GM12892 (cell line): ENCODE results near the gene DPYD.

Experiments used
- POLR2A ChIP-seq: IDR thresholded peaks from 2 replicates; pipeline ENCODE4 v1.6.1; 2011; ENCODE audit warnings: low read depth, low read length, control low read depth
- TAF1 ChIP-seq: IDR thresholded peaks from 2 replicates; pipeline ENCODE4 v1.6.1; 2011; ENCODE audit warnings: low read depth, mild to moderate bottlenecking, control low read depth, low read length, borderline replicate concordance

GRCh38 chr1:97745912-97746311 is 174.9 kb downstream of the DPYD start:
- TF ChIP-seq POLR2A = no peak
- TF ChIP-seq TAF1 = no peak
